Vagina (tissue), 2 donors: Measurements from ENCODE around the gene OR56A4. TPM values are rescaled to one million over a fixed set of nuclear protein-coding genes. Genes with fewer than 3 reads are reported as not detected.

ENCODE experiments used
- DNase-seq, 2 donors: peaks; one replicate each; pipeline ENCODE4 v3.0.0-alpha.2; 2017; ENCODE audit errors: extremely low spot score in 2 of 2
- H3K27ac ChIP-seq: fragments of 200-600 bp; sonication (generic); one replicate; pipeline ENCODE4 v1.5.1; 2019
- H3K27me3 ChIP-seq: fragments of 200-600 bp; sonication (generic); one replicate; pipeline ENCODE4 v1.5.1; 2019
- H3K36me3 ChIP-seq, 2 donors: fragments of 200-600 bp; sonication (generic); one replicate each; pipeline ENCODE4 v1.5.1; 2017 to 2019
- H3K4me1 ChIP-seq: fragments of 200-600 bp; sonication (generic); one replicate; pipeline ENCODE4 v1.5.1; 2019
- H3K4me3 ChIP-seq, 2 donors: fragments of 200-600 bp; sonication (generic); 1 replicate in 1 of 2; 2 replicates in 1 of 2; pipeline ENCODE4 v1.5.1; 2016 to 2019
- H3K9me3 ChIP-seq: fragments of 200-600 bp; sonication (generic); one replicate; pipeline ENCODE4 v1.5.1; 2019
- POLR2A ChIP-seq, 2 donors: fragments of 450-650 bp; IDR thresholded peaks; one replicate each; pipeline ENCODE4 v1.6.1; 2017; ENCODE audit warnings: antibody characterized with exemption in 2 of 2, mild to moderate bottlenecking in 2 of 2, moderate library complexity in 2 of 2
- POLR2AphosphoS5 ChIP-seq, 2 donors: sonication (generic); formaldehyde crosslinking; IDR thresholded peaks; one replicate each; pipeline ENCODE4 v1.9.0; 2017; ENCODE audit warnings: antibody characterized with exemption in 2 of 2, mild to moderate bottlenecking in 2 of 2, low read depth in 1 of 2; ENCODE audit not compliant: insufficient read depth in 1 of 2
- intact Hi-C: fragments of 100-400 bp; cut with DNase I; formaldehyde crosslinking; loops from one replicate; pipeline ENCODE4 v1.15.1; 2023
- total RNA-seq: library from RNA; depleted of rRNA; stranded (reverse); fragments of >200 nt; gene quantifications from one replicate; pipeline ENCODE4 v1.2.3, GENCODE V29; 2016
- TF ChIP-seq, protein P1 (sequence below), 3 experiments: fragments of 450-650 bp in 2 of 3; fragments of 200-600 bp in 1 of 3; sonication (generic) in 1 of 3; IDR thresholded peaks; one replicate each; pipeline ENCODE4 v1.5.1; 2017 to 2019; ENCODE audit warnings: antibody characterized with exemption in 3 of 3, mild to moderate bottlenecking in 2 of 3, moderate library complexity in 2 of 3

Gene OR56A4
- not detected for total RNA-seq

DNA sequence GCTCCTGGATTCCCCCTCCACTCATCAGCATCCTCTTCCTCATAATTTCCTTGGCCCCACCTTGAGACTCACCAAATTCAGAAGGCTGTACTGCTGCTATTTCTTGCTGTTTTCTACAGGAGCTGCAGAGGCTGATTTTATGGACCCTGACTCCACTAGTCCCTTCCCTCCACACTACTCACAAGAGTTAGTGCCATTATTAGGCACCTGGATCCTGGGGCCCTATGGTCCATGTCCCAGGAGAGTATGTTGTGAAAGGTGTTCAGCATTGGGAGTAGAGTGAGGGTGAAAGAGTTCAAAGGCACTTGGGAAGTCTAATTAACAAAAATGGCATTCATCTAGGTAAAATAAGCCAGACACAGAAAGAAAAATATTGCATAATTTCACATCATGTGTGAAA is at the start of gene OR56A4:
TSS of gene OR56A4 (minus strand) at position 101 of the 400 bp plus-strand sequence. CDS start 3,954 bp downstream, outside the sequence.
- Histone ChIP-seq H3K36me3 (no peaks in the 10 kb centered on the region), H3K4me3 (no peak within 1 kb of the TSS), H3K27me3 (no peaks in the 10 kb centered on the region), H3K9me3 (no peaks in the 10 kb centered on the region), H3K4me1 (no peaks in the 10 kb centered on the region), H3K27ac (no peak within 1 kb of the TSS)
- intact Hi-C loops, result no loop called here
- TF ChIP-seq, protein P1, sequence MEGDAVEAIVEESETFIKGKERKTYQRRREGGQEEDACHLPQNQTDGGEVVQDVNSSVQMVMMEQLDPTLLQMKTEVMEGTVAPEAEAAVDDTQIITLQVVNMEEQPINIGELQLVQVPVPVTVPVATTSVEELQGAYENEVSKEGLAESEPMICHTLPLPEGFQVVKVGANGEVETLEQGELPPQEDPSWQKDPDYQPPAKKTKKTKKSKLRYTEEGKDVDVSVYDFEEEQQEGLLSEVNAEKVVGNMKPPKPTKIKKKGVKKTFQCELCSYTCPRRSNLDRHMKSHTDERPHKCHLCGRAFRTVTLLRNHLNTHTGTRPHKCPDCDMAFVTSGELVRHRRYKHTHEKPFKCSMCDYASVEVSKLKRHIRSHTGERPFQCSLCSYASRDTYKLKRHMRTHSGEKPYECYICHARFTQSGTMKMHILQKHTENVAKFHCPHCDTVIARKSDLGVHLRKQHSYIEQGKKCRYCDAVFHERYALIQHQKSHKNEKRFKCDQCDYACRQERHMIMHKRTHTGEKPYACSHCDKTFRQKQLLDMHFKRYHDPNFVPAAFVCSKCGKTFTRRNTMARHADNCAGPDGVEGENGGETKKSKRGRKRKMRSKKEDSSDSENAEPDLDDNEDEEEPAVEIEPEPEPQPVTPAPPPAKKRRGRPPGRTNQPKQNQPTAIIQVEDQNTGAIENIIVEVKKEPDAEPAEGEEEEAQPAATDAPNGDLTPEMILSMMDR (IDR thresholded peaks at IDR 0.05), result no peak
- no peak for TF ChIP-seq POLR2A (IDR thresholded peaks at IDR 0.05)
- TF ChIP-seq POLR2AphosphoS5 (IDR thresholded peaks at IDR 0.05; ENCODE audit: insufficient read depth in 1 of 2, low read depth in 1 of 2), result no peak
- no peak for DNase-seq

DNA sequence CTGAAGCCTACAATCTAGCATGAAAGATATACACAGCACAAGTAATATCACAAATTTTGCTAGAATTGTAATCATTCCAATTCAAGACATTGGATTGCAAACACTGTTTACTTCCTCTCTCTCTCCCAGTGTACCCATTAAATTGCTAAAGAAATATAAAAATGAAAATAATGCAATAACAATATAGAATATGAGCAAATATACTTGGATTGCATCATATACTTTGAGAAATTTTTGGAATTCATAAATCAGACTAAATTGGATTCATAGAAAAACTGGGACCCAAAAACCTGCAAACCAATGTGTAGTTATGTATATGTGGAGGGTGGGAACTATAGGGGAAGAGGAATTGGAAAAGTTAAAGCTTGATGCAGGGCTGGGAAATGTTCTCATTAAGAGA is 48.8 kb upstream of the OR56A4 start:
- Histone ChIP-seq H3K36me3 (no peaks in the 10 kb centered on the region), H3K27me3 (no peaks in the 10 kb centered on the region), H3K4me3 (no peak overlapping the region), H3K27ac (no peak overlapping the region), H3K4me1 (no peaks in the 10 kb centered on the region), H3K9me3 (no peaks in the 10 kb centered on the region)
- intact Hi-C loops, result no loop called here
- no peak for DNase-seq
- TF ChIP-seq POLR2AphosphoS5 (IDR thresholded peaks at IDR 0.05; ENCODE audit: insufficient read depth in 1 of 2, low read depth in 1 of 2), result no peak
- TF ChIP-seq POLR2A (IDR thresholded peaks at IDR 0.05), result no peak
- TF ChIP-seq, protein P1 (IDR thresholded peaks at IDR 0.05), result no peak

DNA sequence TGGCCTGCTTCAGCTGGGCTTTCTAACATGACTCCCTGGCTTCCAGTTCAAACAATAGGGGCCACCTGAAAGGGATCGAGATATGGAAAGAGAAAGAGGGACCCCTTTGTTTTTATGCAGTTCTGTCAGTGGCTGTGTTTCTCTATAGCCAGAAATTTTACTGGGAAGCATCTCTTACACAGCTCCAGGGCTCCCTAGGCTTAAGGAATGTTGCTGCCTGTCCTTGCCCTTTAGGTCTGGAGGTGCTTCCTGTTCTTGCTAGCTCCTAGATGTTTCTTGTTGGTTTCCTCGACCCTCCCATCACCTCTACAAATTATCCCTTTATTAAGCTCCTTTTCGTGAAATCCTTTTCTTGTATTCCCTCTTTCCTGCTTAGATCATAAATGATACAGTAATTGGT is 45.6 kb upstream of the OR56A4 start:
- TF ChIP-seq, protein P1 (IDR thresholded peaks at IDR 0.05), result no peak
- no peak for TF ChIP-seq POLR2A (IDR thresholded peaks at IDR 0.05)
- TF ChIP-seq POLR2AphosphoS5 (IDR thresholded peaks at IDR 0.05; ENCODE audit: insufficient read depth in 1 of 2, low read depth in 1 of 2), result no peak
- DNase-seq, result no peak
- no peaks in the 10 kb centered on the region for H3K27me3 ChIP-seq
- no peak overlapping the region for H3K4me3 ChIP-seq
- no peaks in the 10 kb centered on the region for H3K9me3 ChIP-seq
- H3K4me1 ChIP-seq, result no peaks in the 10 kb centered on the region
- no peak overlapping the region for H3K27ac ChIP-seq
- intact Hi-C loops, result no loop called here
- H3K36me3 ChIP-seq, result no peaks in the 10 kb centered on the region

DNA sequence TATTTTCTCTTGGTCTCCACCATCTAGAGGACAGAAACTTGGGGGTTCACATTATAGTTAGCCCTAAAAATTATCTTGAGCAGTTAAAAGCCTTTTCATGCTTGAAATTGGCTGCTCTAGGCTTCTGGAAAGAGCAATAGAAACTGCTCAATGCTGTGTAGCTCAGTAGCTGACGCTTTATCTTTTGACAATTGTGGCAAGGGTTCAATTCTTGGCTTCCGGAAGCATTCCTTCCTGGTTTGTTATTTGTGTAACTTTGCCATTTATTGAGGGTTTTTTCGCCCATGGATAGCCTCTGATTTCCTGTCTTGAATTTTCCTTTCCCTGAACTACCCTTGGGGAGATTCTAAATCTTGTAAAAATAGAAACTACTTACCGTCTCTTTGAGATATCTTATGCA is 34.1 kb upstream of the OR56A4 start:
- H3K9me3 ChIP-seq, result no peaks in the 10 kb centered on the region
- TF ChIP-seq POLR2AphosphoS5 (IDR thresholded peaks at IDR 0.05; ENCODE audit: insufficient read depth in 1 of 2, low read depth in 1 of 2) (no peak), POLR2A (IDR thresholded peaks at IDR 0.05) (no peak)
- TF ChIP-seq, protein P1 (IDR thresholded peaks at IDR 0.05), result no peak
- no peaks in the 10 kb centered on the region for H3K4me1 ChIP-seq
- H3K4me3 ChIP-seq, result no peak overlapping the region
- no peak overlapping the region for H3K27ac ChIP-seq
- DNase-seq, result no peak
- H3K36me3 ChIP-seq, result no peaks in the 10 kb centered on the region
- intact Hi-C loops, result no loop called here
- H3K27me3 ChIP-seq, result no peaks in the 10 kb centered on the region

- no peak within 1 kb of the TSS for H3K27ac ChIP-seq
- H3K4me1 ChIP-seq, result no peaks in the 10 kb centered on the region
- DNase-seq, result no peak
- no peaks in the 10 kb centered on the region for H3K9me3 ChIP-seq
- H3K4me3 ChIP-seq, result no peak within 1 kb of the TSS
- intact Hi-C loops, result no loop called here
- H3K27me3 ChIP-seq, result no peaks in the 10 kb centered on the region
- TF ChIP-seq POLR2A (IDR thresholded peaks at IDR 0.05), result no peak
- no peak for TF ChIP-seq POLR2AphosphoS5 (IDR thresholded peaks at IDR 0.05; ENCODE audit: insufficient read depth in 1 of 2, low read depth in 1 of 2)
- TF ChIP-seq, protein P1 (IDR thresholded peaks at IDR 0.05), result no peak
- H3K36me3 ChIP-seq, result no peaks in the 10 kb centered on the region
Measured at GRCh38 chr11:6030708-6031405, 24.1 kb upstream of the OR56A4 start, which contains the start of gene OR56A1. Gene OR56A1, minus strand, starts transcription at chr11:6030758. Its CDS starts 3,066 bp downstream, at chr11:6027692.
